HepG2 (cell line): ENCODE data around the gene ZGRF1. TPM values are rescaled to one million over a fixed set of nuclear protein-coding genes. Genes with fewer than 3 reads are reported as not detected.

Experiments
- ATAC-seq: fragments of 200-7000 bp; cut with Tn5 transposase; 3 replicates; pipeline ENCODE4 v1.9.1; 2020; ENCODE audit warnings: mild to moderate bottlenecking, moderate library complexity
- BruUV-seq: library from RNA; stranded (reverse); fragments of 400-500 nt; replicated peaks from 2 replicates; lab custom pipeline; 2021; lab: Mats Ljungman, UMichigan
- CTCF ChIA-PET: fragments of 300-600 bp; formaldehyde crosslinking; extraction: SDS; loops from one replicate; lab custom pipeline; 2021; ENCODE audit warnings: low total read pairs, inconsistent platforms, low intra/inter-chr PET ratio; lab: Yijun Ruan, JAX
- POLR2A ChIA-PET: fragments of 350-600 bp; sonication (Branson Sonifier 250); formaldehyde crosslinking; loops from one replicate; lab custom pipeline; 2020; ENCODE audit warnings: antibody characterized with exemption, inconsistent platforms; lab: Yijun Ruan, JAX
- DNase-seq: peaks from one replicate; pipeline ENCODE4 v3.0.0-alpha.2; 2015; ENCODE audit warnings: low spot score
- FAIRE-seq: peaks from 3 replicates; lab custom pipeline; 2011; peaks lifted over from hg19 to GRCh38; lab: Jason Lieb, UNC
- H2AFZ ChIP-seq: one replicate; pipeline ENCODE4 v1.6.1; 2011; ENCODE audit warnings: low read length, inconsistent platforms
- H3K27ac ChIP-seq: fragments of 300-600 bp; 3 replicates; pipeline ENCODE4 v1.8.0; 2011; ENCODE audit warnings: mixed run types, mild to moderate bottlenecking, mixed read lengths, low read length, inconsistent platforms; ENCODE audit not compliant: insufficient read depth; ENCODE audit errors: extremely low read length
- H3K27me3 ChIP-seq, 2 experiments: fragments of 200-600 bp in 1 of 2; 2 replicates in 1 of 2; 3 replicates in 1 of 2; pipeline versions ENCODE4 v1.6.0 to v1.8.0; 2011; ENCODE audit warnings: low read length in 2 of 2, mild to moderate bottlenecking in 2 of 2, moderate library complexity in 2 of 2, inconsistent platforms in 1 of 2; ENCODE audit not compliant: insufficient read depth in 2 of 2, control insufficient read depth in 1 of 2
- H3K36me3 ChIP-seq, 2 experiments: fragments of 200-600 bp in 1 of 2; replicated peaks in 1 of 2; 2 replicates in 1 of 2; 3 replicates in 1 of 2; pipeline versions ENCODE4 v1.5.1 to v1.8.0; 2011; ENCODE audit warnings: low read length in 2 of 2, inconsistent platforms in 1 of 2; ENCODE audit not compliant: insufficient read depth in 2 of 2, control insufficient read depth in 1 of 2
- H3K4me1 ChIP-seq: 2 replicates; pipeline ENCODE4 v1.5.1; 2012; ENCODE audit warnings: low read length, inconsistent platforms; ENCODE audit not compliant: insufficient read depth
- H3K4me2 ChIP-seq: 2 replicates; pipeline ENCODE4 v1.6.0; 2011; ENCODE audit warnings: low read depth, low read length, inconsistent platforms
- H3K4me3 ChIP-seq, 3 experiments: fragments of 200-600 bp in 1 of 3; sonication (generic), shearing (Covaris generic) in 1 of 3; replicated peaks in 1 of 3; 2 replicates each; pipeline ENCODE4 v1.5.1; 2011 to 2016; ENCODE audit warnings: low read length in 3 of 3, inconsistent platforms in 2 of 3, low read depth in 2 of 3, mild to moderate bottlenecking in 2 of 3, control low read depth in 1 of 3, mixed read lengths in 1 of 3; ENCODE audit not compliant: insufficient read depth in 1 of 3
- H3K79me2 ChIP-seq: one replicate; pipeline ENCODE4 v1.6.1; 2011; ENCODE audit warnings: low read length, inconsistent platforms; ENCODE audit not compliant: insufficient read depth
- H3K9ac ChIP-seq: 2 replicates; pipeline ENCODE4 v1.6.0; 2011; ENCODE audit warnings: mild to moderate bottlenecking, low read depth, low read length, inconsistent platforms; ENCODE audit not compliant: insufficient read depth
- H3K9me3 ChIP-seq: 2 replicates; pipeline ENCODE4 v1.5.1; 2012; ENCODE audit warnings: mild to moderate bottlenecking, low read length
- H4K20me1 ChIP-seq: 2 replicates; pipeline ENCODE4 v1.6.0; 2011; ENCODE audit warnings: inconsistent platforms, mild to moderate bottlenecking, low read length, moderate library complexity; ENCODE audit not compliant: insufficient read depth
- ARHGAP35 ChIP-seq: sonication (generic); formaldehyde crosslinking; IDR thresholded peaks from 2 replicates; pipeline ENCODE4 v1.9.0; 2022; ENCODE audit warnings: mild to moderate bottlenecking, inconsistent platforms, moderate library complexity, missing genetic modification reagents, borderline replicate concordance
- CBFB ChIP-seq: sonication (generic); formaldehyde crosslinking; IDR thresholded peaks from 2 replicates; pipeline ENCODE4 v1.4.0; 2020; ENCODE audit warnings: missing genetic modification reagents
- NKX3-1 ChIP-seq: sonication (generic); formaldehyde crosslinking; IDR thresholded peaks from 2 replicates; pipeline ENCODE4 v1.5.0; 2020; ENCODE audit warnings: missing genetic modification reagents
- NR2F6 ChIP-seq, 2 experiments: IDR thresholded peaks; 2 replicates each; pipeline ENCODE4 v1.6.1; 2016; ENCODE audit warnings: antibody characterized with exemption in 1 of 2, mild to moderate bottlenecking in 1 of 2
- NR3C1 ChIP-seq: sonication (generic); formaldehyde crosslinking; IDR thresholded peaks from 2 replicates; pipeline ENCODE4 v1.4.0; 2020; ENCODE audit warnings: missing genetic modification reagents
- PCBP1 ChIP-seq: fragments of 200-400 bp; formaldehyde crosslinking; IDR thresholded peaks from 2 replicates; pipeline ENCODE4 v1.6.1; 2017; ENCODE audit warnings: mild to moderate bottlenecking, low read depth, low read length, borderline replicate concordance
- RARA ChIP-seq: IDR thresholded peaks from 2 replicates; pipeline ENCODE4 v1.6.1; 2016; ENCODE audit warnings: missing genetic modification reagents, missing compliant biosample characterization
- TP53 ChIP-seq: sonication (generic); formaldehyde crosslinking; conservative IDR thresholded peaks from 2 replicates; pipeline ENCODE4 v1.4.0; 2020; ENCODE audit warnings: missing genetic modification reagents
- ZBTB8A ChIP-seq: sonication (generic); formaldehyde crosslinking; IDR thresholded peaks from 2 replicates; pipeline ENCODE4 v1.4.0; 2020; ENCODE audit warnings: mild to moderate bottlenecking, low read depth, missing genetic modification reagents, borderline replicate concordance
- ZNF468 ChIP-seq: sonication (generic); formaldehyde crosslinking; IDR thresholded peaks from 2 replicates; pipeline ENCODE4 v1.8.0; 2022; ENCODE audit warnings: mild to moderate bottlenecking, moderate library complexity, missing genetic modification reagents
- ZNF674 ChIP-seq: sonication (generic); formaldehyde crosslinking; IDR thresholded peaks from 2 replicates; pipeline ENCODE4 v1.5.0; 2020; ENCODE audit warnings: low read depth, mild to moderate bottlenecking, missing genetic modification reagents
- WGBS: methylation state at CpG from one replicate; pipeline ENCODE4 v1.1.6; 2017; ENCODE audit warnings: low lambda C conversion rate; 5-methylcytosine and 5-hydroxymethylcytosine counted together
- in situ Hi-C: cut with HindIII; loops from 2 replicates; pipeline ENCODE4 v1.10.0; 2017; ENCODE audit warnings: low pct_unique_long_range_greater_than_20kb; ENCODE audit not compliant: extremely low pct_ligation_motif_present
- intact Hi-C: fragments of 100-400 bp; cut with micrococcal nuclease; formaldehyde crosslinking; loops from one replicate; pipeline ENCODE4 v1.10.0; 2022; ENCODE audit not compliant: unreplicated experiment
- polyA plus RNA-seq, 8 experiments: library from polyadenylated mRNA; depleted of rRNA in 3 of 8; stranded (reverse) in 7 of 8; unstranded in 1 of 8; fragments of >200 nt; fragmentation: Illumina TruSeq in 4 of 8; extraction: Trizol in 4 of 8; gene quantifications; 2 replicates each; pipeline versions ENCODE4 v1.2.1 to v1.2.3, GENCODE V29; 2011 to 2016; ENCODE audit warnings: low read depth in 4 of 8, missing spikeins in 1 of 8, mixed read lengths in 1 of 8; ENCODE audit not compliant: insufficient read depth in 1 of 8
- total RNA-seq, 5 experiments: library from RNA; depleted of rRNA; stranded (reverse); fragments of >200 nt; fragmentation: Illumina TruSeq; extraction: Trizol; gene quantifications; 2 replicates each; pipeline ENCODE4 v1.2.3, GENCODE V29; 2016; ENCODE audit warnings: low read depth in 1 of 5
- TF ChIP-seq, protein P1 (sequence below): sonication (generic); formaldehyde crosslinking; IDR thresholded peaks from 2 replicates; pipeline ENCODE4 v1.5.0; 2020; ENCODE audit warnings: mild to moderate bottlenecking, missing genetic modification reagents
- TF ChIP-seq, protein P2 (sequence below): sonication (generic); formaldehyde crosslinking; IDR thresholded peaks from 2 replicates; pipeline ENCODE4 v1.8.1; 2022; ENCODE audit warnings: low read depth, mild to moderate bottlenecking, missing genetic modification reagents
- TF ChIP-seq, protein P3 (sequence below): sonication (generic); formaldehyde crosslinking; IDR thresholded peaks from 2 replicates; pipeline ENCODE4 v1.4.0; 2020; ENCODE audit warnings: missing genetic modification reagents
- TF ChIP-seq, protein P4 (sequence below): sonication (generic); formaldehyde crosslinking; IDR thresholded peaks from 2 replicates; pipeline ENCODE4 v1.4.0; 2020; ENCODE audit warnings: low read depth, mild to moderate bottlenecking, missing genetic modification reagents
- TF ChIP-seq, protein P5 (sequence below): IDR thresholded peaks from 2 replicates; pipeline ENCODE4 v1.6.1; 2016; ENCODE audit warnings: missing genetic modification reagents, missing compliant biosample characterization
- TF ChIP-seq, protein P6 (sequence below): sonication (generic); formaldehyde crosslinking; IDR thresholded peaks from 2 replicates; pipeline ENCODE4 v1.9.0; 2021; ENCODE audit warnings: missing genetic modification reagents, mild to moderate bottlenecking, borderline replicate concordance

Gene ZGRF1
- total and polyA plus RNA-seq, 2 of the 13 experiments (the other 11 are each of a cell fraction or from before 2014, with no cell fraction given): 8.6 to 15.9 TPM

DNA sequence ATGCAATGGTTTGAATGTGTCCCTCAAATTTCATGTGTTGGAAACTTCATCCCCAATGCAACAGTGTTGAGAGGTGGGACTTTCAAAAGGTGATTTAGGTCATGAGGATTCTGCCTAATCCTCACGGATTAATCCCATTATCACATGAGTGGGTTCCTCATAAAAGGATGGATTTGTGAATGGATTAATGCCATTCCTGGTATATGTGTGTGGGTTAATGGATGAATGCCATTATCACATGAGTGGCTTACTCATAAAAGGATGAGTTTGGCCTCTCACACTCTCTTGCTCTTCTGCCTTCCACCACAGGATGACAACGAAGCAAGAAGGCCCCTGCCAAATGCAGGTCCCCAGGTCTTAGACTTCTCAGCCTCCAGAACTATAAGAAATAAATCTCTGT, 90.2 kb downstream of the ZGRF1 start:
- in situ Hi-C loops (no loop called here), intact Hi-C loops (no loop called here)
- Histone ChIP-seq H3K79me2 (no peaks in the 10 kb centered on the region), H3K4me2 (no peak overlapping the region), H3K9ac (no peak overlapping the region), H3K9me3 (no peaks in the 10 kb centered on the region), H3K4me3 (no peak overlapping the region), H3K4me1 (no peaks in the 10 kb centered on the region), H2AFZ (no peak overlapping the region), H3K27me3 (no peaks in the 10 kb centered on the region), H3K36me3 (no peaks in the 10 kb centered on the region), H3K27ac (no peak overlapping the region), H4K20me1 (no peaks in the 10 kb centered on the region)
- no peak for ATAC-seq
- TF ChIP-seq ARHGAP35 (CRISPR knock-in tag) (no peak), ZNF468 (CRISPR knock-in tag) (no peak), NR3C1 (CRISPR knock-in tag) (no peak), NR2F6 (IDR thresholded peaks at IDR 0.05) (no peak), NR2F6 (CRISPR knock-in tag; IDR thresholded peaks at IDR 0.05) (no peak), NKX3-1 (CRISPR knock-in tag) (no peak), ZBTB8A (CRISPR knock-in tag) (no peak), RARA (CRISPR knock-in tag) (no peak), CBFB (CRISPR knock-in tag) (no peak), ZNF674 (CRISPR knock-in tag) (no peak), PCBP1 (no peak), TP53 (CRISPR knock-in tag) (no peak)
- TF ChIP-seq, protein P1, sequence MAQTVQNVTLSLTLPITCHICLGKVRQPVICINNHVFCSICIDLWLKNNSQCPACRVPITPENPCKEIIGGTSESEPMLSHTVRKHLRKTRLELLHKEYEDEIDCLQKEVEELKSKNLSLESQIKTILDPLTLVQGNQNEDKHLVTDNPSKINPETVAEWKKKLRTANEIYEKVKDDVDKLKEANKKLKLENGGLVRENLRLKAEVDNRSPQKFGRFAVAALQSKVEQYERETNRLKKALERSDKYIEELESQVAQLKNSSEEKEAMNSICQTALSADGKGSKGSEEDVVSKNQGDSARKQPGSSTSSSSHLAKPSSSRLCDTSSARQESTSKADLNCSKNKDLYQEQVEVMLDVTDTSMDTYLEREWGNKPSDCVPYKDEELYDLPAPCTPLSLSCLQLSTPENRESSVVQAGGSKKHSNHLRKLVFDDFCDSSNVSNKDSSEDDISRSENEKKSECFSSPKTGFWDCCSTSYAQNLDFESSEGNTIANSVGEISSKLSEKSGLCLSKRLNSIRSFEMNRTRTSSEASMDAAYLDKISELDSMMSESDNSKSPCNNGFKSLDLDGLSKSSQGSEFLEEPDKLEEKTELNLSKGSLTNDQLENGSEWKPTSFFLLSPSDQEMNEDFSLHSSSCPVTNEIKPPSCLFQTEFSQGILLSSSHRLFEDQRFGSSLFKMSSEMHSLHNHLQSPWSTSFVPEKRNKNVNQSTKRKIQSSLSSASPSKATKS: no peak
- TF ChIP-seq, protein P2, sequence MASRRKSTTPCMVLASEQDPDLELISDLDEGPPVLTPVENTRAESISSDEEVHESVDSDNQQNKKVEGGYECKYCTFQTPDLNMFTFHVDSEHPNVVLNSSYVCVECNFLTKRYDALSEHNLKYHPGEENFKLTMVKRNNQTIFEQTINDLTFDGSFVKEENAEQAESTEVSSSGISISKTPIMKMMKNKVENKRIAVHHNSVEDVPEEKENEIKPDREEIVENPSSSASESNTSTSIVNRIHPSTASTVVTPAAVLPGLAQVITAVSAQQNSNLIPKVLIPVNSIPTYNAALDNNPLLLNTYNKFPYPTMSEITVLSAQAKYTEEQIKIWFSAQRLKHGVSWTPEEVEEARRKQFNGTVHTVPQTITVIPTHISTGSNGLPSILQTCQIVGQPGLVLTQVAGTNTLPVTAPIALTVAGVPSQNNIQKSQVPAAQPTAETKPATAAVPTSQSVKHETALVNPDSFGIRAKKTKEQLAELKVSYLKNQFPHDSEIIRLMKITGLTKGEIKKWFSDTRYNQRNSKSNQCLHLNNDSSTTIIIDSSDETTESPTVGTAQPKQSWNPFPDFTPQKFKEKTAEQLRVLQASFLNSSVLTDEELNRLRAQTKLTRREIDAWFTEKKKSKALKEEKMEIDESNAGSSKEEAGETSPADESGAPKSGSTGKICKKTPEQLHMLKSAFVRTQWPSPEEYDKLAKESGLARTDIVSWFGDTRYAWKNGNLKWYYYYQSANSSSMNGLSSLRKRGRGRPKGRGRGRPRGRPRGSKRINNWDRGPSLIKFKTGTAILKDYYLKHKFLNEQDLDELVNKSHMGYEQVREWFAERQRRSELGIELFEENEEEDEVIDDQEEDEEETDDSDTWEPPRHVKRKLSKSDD (CRISPR knock-in tag): no peak
- TF ChIP-seq, protein P3, sequence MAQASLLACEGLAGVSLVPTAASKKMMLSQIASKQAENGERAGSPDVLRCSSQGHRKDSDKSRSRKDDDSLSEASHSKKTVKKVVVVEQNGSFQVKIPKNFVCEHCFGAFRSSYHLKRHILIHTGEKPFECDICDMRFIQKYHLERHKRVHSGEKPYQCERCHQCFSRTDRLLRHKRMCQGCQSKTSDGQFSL (CRISPR knock-in tag): no peak
- TF ChIP-seq, protein P4, sequence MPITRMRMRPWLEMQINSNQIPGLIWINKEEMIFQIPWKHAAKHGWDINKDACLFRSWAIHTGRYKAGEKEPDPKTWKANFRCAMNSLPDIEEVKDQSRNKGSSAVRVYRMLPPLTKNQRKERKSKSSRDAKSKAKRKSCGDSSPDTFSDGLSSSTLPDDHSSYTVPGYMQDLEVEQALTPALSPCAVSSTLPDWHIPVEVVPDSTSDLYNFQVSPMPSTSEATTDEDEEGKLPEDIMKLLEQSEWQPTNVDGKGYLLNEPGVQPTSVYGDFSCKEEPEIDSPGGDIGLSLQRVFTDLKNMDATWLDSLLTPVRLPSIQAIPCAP: no peak
- TF ChIP-seq, protein P5, sequence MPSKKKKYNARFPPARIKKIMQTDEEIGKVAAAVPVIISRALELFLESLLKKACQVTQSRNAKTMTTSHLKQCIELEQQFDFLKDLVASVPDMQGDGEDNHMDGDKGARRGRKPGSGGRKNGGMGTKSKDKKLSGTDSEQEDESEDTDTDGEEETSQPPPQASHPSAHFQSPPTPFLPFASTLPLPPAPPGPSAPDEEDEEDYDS: no peak
- TF ChIP-seq, protein P6, sequence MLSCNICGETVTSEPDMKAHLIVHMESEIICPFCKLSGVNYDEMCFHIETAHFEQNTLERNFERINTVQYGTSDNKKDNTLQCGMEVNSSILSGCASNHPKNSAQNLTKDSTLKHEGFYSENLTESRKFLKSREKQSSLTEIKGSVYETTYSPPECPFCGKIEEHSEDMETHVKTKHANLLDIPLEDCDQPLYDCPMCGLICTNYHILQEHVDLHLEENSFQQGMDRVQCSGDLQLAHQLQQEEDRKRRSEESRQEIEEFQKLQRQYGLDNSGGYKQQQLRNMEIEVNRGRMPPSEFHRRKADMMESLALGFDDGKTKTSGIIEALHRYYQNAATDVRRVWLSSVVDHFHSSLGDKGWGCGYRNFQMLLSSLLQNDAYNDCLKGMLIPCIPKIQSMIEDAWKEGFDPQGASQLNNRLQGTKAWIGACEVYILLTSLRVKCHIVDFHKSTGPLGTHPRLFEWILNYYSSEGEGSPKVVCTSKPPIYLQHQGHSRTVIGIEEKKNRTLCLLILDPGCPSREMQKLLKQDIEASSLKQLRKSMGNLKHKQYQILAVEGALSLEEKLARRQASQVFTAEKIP: no peak
- ChIA-PET CTCF (no interaction called here), POLR2A (no interaction called here)
- 89% methylated on average over 2 of the region's 2 CpGs for WGBS
- no peak for DNase-seq
- FAIRE-seq: no peak
- BruUV-seq: no TSS peak
